OCI-LY7 (cell line): ENCODE results near the gene CHN2. TPM values are rescaled to one million over a fixed set of nuclear protein-coding genes. Genes with fewer than 3 reads are reported as not detected.

Source experiments
- BruUV-seq: library from RNA; stranded (reverse); fragments of 400-500 nt; replicated peaks from 2 replicates; lab custom pipeline; 2021; lab: Mats Ljungman, UMichigan
- CTCF ChIA-PET: fragments of 300-600 bp; sonication (Branson Sonifier 250); formaldehyde crosslinking; loops from one replicate; lab custom pipeline; 2022; ENCODE audit warnings: antibody characterized with exemption; ENCODE audit not compliant: unreplicated experiment; lab: Charles Lee
- POLR2A ChIA-PET: fragments of 300-600 bp; sonication (Branson Sonifier 250); formaldehyde crosslinking; loops from one replicate; lab custom pipeline; 2022; ENCODE audit warnings: antibody characterized with exemption; lab: Charles Lee
- DNase-seq: peaks from one replicate; pipeline ENCODE4 v3.0.0-alpha.2; 2015; ENCODE audit warnings: low spot score
- H2AFZ ChIP-seq: fragments of 200-600 bp; sonication (generic), shearing (Covaris generic); 2 replicates; pipeline ENCODE4 v1.6.1; 2014; ENCODE audit warnings: mild to moderate bottlenecking, antibody characterized with exemption, low read length, moderate library complexity
- H3K27ac ChIP-seq: fragments of 200-600 bp; sonication (generic); 2 replicates; pipeline ENCODE4 v1.5.1; 2014; ENCODE audit warnings: mixed run types, low read depth, mild to moderate bottlenecking, moderate library complexity, low read length, inconsistent platforms; ENCODE audit not compliant: poor library complexity, severe bottlenecking
- H3K36me3 ChIP-seq: fragments of 200-600 bp; sonication (generic); 2 replicates; pipeline ENCODE4 v1.6.1; 2014; ENCODE audit warnings: mild to moderate bottlenecking, antibody characterized with exemption, low read length, moderate library complexity, mixed read lengths; ENCODE audit not compliant: insufficient read depth
- H3K4me1 ChIP-seq: fragments of 200-600 bp; sonication (generic); 2 replicates; pipeline ENCODE4 v1.5.1; 2014; ENCODE audit warnings: mild to moderate bottlenecking, low read length; ENCODE audit not compliant: insufficient read depth, poor library complexity, severe bottlenecking
- H3K4me2 ChIP-seq: fragments of 200-600 bp; sonication (generic); 2 replicates; pipeline ENCODE4 v1.6.1; 2014; ENCODE audit warnings: mild to moderate bottlenecking, low read length
- H3K4me3 ChIP-seq: fragments of 200-600 bp; sonication (generic); 2 replicates; pipeline ENCODE4 v1.5.1; 2014; ENCODE audit warnings: mild to moderate bottlenecking, low read depth, low read length; ENCODE audit not compliant: poor library complexity, severe bottlenecking
- H3K79me2 ChIP-seq: fragments of 200-600 bp; sonication (generic); 2 replicates; pipeline ENCODE4 v1.6.1; 2016; ENCODE audit warnings: low read depth, mild to moderate bottlenecking, low read length, moderate library complexity, mixed read lengths; ENCODE audit not compliant: insufficient read depth
- H3K9me2 ChIP-seq: fragments of 200-600 bp; sonication (generic); 2 replicates; pipeline ENCODE4 v1.6.1; 2016; ENCODE audit warnings: mild to moderate bottlenecking, low read length, mixed read lengths; ENCODE audit not compliant: insufficient read depth
- H3K9me3 ChIP-seq: fragments of 200-600 bp; sonication (generic); 2 replicates; pipeline ENCODE4 v1.6.1; 2014; ENCODE audit warnings: mild to moderate bottlenecking, mixed run types, low read length, mixed read lengths
- H4K20me1 ChIP-seq: fragments of 200-600 bp; sonication (generic); 2 replicates; pipeline ENCODE4 v1.6.1; 2014; ENCODE audit warnings: mild to moderate bottlenecking, antibody characterized with exemption, low read length, moderate library complexity, mixed read lengths; ENCODE audit not compliant: insufficient read depth
- EZH2phosphoT487 ChIP-seq: fragments of 200-600 bp; sonication (generic); IDR thresholded peaks from 2 replicates; pipeline ENCODE4 v1.6.1; 2018; ENCODE audit warnings: low read depth, borderline replicate concordance, mild to moderate bottlenecking, mixed run types, antibody characterized with exemption, low read length, moderate library complexity, mixed read lengths
- intact Hi-C: fragments of 100-400 bp; cut with micrococcal nuclease; formaldehyde crosslinking; loops from one replicate; pipeline ENCODE4 v1.10.0; 2022; ENCODE audit not compliant: unreplicated experiment
- total RNA-seq, 2 experiments: library from RNA; depleted of rRNA in 1 of 2; stranded (reverse); fragments of >200 nt in 1 of 2; shearing (Covaris generic) in 1 of 2; gene quantifications; 2 replicates each; pipeline ENCODE4 v1.2.3, GENCODE V29; 2014 to 2022
- TF ChIP-seq, protein P1 (sequence below): fragments of 200-600 bp; sonication (generic); conservative IDR thresholded peaks from 2 replicates; pipeline ENCODE4 v1.5.1; 2014; ENCODE audit warnings: mild to moderate bottlenecking, antibody characterized with exemption, low read length, moderate library complexity, mixed read lengths

Gene CHN2
- total RNA-seq, 2 experiments from 2014 or later, result not detected

DNA sequence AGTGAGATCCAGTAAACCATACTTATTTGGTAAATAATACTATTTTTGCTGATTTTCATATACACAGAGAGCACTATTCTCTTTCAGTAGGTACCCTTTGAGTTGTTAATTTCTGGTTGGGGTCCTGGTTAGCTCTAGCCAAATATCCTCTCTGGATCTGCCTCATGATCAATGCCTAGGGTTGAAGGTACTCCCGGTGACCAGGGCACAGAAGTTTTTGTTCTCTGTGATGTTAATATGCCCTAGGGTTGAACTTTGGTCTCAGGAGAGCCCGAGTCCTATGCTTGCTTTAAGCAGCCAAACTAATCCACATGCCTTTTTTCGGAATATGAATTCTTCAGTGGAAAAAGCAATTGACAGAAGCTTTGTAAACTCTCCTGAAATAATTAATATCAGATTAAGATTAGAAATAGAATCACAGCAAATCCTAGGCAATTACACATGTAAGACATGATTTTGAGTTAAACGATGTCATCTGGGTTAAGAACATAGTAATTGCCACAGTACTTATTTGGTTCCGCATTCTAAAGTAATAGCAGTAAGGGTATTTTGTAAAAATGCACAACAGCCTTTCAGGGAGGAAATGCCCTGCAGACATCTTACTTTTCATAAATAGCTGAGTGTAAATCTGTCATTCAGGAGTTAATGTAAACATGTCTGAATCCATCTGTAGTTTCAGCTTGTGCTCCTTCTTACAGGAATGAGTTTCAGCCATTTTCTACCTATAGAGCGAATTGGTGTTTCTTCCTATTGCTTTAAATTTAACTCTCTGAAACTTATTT, 10.1 kb downstream of the CHN2 start:
- no peaks in the 10 kb centered on the region for H3K4me1 ChIP-seq
- no peaks in the 10 kb centered on the region for H3K79me2 ChIP-seq
- H3K36me3 ChIP-seq, result no peaks in the 10 kb centered on the region
- intact Hi-C loops, result no loop called here
- DNase-seq, result no peak
- ChIA-PET POLR2A (interaction anchor here (0.9 kb wide), 1 partner anchor 30 kb away, joined by 5 read pairs; no protein-coding TSS in a partner anchor), CTCF (no interaction called here)
- no peak overlapping the region for H3K4me2 ChIP-seq
- H4K20me1 ChIP-seq, result no peaks in the 10 kb centered on the region
- H3K4me3 ChIP-seq, result no peak overlapping the region
- H3K9me3 ChIP-seq, result no peaks in the 10 kb centered on the region
- TF ChIP-seq, protein P1, sequence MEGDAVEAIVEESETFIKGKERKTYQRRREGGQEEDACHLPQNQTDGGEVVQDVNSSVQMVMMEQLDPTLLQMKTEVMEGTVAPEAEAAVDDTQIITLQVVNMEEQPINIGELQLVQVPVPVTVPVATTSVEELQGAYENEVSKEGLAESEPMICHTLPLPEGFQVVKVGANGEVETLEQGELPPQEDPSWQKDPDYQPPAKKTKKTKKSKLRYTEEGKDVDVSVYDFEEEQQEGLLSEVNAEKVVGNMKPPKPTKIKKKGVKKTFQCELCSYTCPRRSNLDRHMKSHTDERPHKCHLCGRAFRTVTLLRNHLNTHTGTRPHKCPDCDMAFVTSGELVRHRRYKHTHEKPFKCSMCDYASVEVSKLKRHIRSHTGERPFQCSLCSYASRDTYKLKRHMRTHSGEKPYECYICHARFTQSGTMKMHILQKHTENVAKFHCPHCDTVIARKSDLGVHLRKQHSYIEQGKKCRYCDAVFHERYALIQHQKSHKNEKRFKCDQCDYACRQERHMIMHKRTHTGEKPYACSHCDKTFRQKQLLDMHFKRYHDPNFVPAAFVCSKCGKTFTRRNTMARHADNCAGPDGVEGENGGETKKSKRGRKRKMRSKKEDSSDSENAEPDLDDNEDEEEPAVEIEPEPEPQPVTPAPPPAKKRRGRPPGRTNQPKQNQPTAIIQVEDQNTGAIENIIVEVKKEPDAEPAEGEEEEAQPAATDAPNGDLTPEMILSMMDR, result no peak
- TF ChIP-seq EZH2phosphoT487, result no peak
- no peaks in the 10 kb centered on the region for H3K9me2 ChIP-seq
- no TSS peak for BruUV-seq
- H2AFZ ChIP-seq, result no peak overlapping the region
- no peak overlapping the region for H3K27ac ChIP-seq

DNA sequence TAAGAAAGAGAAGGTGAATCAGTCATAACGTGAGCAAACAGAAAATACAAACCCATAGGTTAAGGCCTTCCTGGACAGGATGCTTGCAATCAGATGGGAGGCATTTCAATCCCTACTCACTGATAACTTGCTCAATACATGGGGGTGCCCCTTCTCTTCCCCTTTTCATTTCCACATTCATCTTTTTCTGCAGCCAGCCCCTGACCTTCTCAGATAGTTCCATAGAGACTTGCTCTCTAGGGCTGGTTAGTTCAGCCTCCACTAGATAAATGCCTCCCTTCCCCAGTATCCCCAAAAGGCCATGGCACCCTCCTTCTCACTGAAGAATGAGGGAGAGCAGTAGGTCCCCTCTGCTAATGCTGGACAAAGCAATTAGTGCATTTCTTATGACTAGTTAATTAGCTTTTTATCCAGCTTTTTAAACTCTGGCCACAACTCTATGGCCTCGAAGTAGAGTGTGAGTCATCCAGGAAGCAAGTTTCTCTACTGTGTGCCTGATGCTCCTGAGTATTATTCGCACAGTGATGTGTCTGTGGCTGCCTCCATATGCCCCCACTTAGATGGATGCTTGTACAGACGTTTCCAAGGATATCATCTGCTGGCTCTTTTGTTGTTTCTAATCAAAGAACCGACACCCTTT, 12.7 kb downstream of the CHN2 start:
- H4K20me1 ChIP-seq, result no peaks in the 10 kb centered on the region
- no peak overlapping the region for H3K4me2 ChIP-seq
- no peaks in the 10 kb centered on the region for H3K9me2 ChIP-seq
- POLR2A ChIA-PET, result no interaction called here
- no peaks in the 10 kb centered on the region for H3K4me1 ChIP-seq
- intact Hi-C loops, result no loop called here
- no peak for TF ChIP-seq EZH2phosphoT487
- TF ChIP-seq, protein P1, result no peak
- H3K79me2 ChIP-seq, result no peaks in the 10 kb centered on the region
- no peaks in the 10 kb centered on the region for H3K36me3 ChIP-seq
- no TSS peak for BruUV-seq
- no peak overlapping the region for H2AFZ ChIP-seq
- CTCF ChIA-PET, result no interaction called here
- no peaks in the 10 kb centered on the region for H3K9me3 ChIP-seq
- no peak for DNase-seq
- no peak overlapping the region for H3K4me3 ChIP-seq
- no peak overlapping the region for H3K27ac ChIP-seq
